Measurements from ENCODE around the gene AVEN.

AVEN gene

DNA sequence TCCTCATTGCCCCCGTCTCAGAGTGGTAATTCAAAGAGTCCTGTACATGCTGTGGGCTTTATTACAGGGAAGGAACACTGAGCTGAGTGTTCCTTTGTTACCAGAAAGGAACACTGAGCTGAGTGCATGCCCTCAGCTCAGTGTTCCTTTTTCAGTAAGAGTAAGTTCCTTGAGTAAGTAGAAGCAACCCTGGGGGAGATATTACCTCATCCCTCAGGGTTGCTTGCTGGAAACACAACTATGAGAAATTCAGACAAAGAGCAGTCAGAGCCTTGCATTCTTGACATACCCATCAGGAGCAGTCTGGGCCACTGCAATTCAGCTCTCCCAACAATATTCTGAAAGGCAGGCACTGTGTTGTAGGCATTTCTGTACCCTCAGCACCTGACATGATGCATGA lies 53.7 kb downstream of the AVEN start:
- DNase-seq (ENCODE audit: low spot score): no peak

DNA sequence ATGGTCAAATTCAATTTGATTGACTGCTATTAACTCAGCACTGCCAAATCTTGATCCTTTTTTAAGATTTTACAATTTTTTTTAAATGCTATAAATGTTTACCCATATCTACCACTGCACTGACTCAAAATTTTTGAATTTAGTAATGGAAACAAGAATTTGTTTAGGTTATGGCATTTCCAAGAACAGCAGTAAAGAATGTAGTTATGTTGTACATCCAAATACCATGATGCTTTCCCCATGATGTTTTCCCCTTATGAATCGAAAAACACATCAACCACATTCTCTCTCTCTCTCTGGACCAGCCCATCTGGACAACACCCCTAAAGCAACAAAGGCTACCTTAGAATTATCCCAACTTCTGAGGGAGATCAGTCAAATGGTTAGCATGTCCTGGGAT lies 56.5 kb downstream of the AVEN start:
- no peak for DNase-seq (ENCODE audit: low spot score)

DNA sequence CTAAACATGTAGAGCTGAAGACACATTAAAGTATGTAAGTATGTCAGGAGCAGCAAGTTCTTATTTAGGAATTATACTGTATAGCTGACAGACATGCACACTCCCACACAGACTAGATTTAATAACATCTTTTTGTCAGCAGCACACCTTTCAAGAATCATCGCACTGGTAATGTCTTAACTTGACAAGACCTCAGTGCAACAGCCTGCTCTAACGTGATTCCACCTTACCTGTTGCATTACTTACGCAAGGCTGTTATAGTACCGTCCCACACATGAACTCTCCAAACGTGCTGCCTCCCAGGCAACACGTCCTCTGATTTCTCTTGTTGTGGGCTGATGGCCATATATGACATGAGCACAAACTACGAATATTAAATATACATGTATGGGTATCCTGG lies 58.8 kb downstream of the AVEN start:
- no peak for DNase-seq (ENCODE audit: low spot score)

GRCh38 chr15:33975022-33975565 lies 63.9 kb downstream of the AVEN start:
- DNase-seq (ENCODE audit: low spot score): no peak

DNA sequence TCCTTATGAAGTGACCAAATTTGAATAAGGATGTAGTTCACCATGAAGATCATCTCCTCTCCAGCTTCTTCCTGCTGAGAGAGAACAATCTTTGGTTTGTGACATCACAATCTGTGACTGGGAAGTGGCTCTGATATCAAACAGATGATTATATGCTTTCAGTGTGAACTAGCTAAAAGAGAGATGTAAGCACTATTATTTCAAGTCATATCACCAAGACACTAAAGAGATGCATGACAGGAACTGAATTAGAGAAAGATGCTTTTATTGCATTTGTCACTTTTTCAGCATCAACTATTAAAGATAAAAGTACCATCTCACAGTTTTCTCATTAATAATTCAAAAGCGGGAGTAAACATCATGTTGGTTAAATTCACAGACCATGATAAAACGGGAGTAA lies 67.2 kb downstream of the AVEN start:
- DNase-seq (ENCODE audit: low spot score): no peak

- DNase-seq (ENCODE audit: low spot score): no peak
Observed at GRCh38 chr15:33968821-33969220, 70.2 kb downstream of the AVEN start.

DNA sequence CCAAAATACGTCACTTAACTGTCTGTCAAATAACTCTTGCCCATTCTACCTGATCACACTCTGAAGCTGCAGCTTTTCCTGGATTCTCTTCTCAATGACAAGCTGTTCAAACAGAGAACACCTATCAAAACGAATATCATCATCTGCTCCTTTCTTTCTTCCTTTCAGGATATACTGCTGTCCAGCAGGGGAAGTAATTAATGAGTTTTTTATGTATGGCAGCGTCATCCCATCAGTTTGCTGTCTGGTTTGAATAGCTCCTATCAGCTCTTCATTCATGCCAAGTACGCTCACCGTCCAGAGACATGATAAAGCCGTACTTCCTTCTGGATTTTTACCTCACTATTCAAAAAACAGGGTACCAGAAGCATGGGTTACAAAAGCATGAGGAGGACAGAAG lies 70.8 kb downstream of the AVEN start, which contains the start of gene CHRM5:
CHRM5 (plus strand) TSS at position 274 of the 400 bp plus-strand sequence. CDS start 94,221 bp downstream, outside the sequence.
- no peak for DNase-seq (ENCODE audit: low spot score)

DNA sequence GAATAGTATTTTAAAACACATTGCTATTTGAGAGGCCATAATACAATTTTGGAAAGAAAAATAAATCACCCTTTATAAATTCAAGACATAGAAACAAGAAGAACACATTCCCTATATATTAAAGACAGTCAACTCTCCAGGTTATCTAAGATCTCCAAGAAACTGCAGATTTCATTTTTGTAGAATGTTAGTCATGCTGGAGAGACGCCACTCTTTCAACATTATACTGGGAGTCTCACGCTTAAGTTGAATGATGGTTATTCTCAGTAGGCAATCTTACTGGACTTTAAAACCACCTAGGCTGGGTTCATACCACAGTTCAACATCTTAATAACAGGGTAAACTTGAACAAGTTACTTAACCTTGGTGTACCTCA lies 74.4 kb downstream of the AVEN start:
- DNase-seq (ENCODE audit: low spot score): no peak

GRCh38 chr15:33963831-33964664 lies 75.0 kb downstream of the AVEN start:
- DNase-seq (ENCODE audit: low spot score): peak; percentile 48

- no peak for DNase-seq (ENCODE audit: low spot score)
Observed at GRCh38 chr15:33960549-33960935, 78.5 kb downstream of the AVEN start.

DNA sequence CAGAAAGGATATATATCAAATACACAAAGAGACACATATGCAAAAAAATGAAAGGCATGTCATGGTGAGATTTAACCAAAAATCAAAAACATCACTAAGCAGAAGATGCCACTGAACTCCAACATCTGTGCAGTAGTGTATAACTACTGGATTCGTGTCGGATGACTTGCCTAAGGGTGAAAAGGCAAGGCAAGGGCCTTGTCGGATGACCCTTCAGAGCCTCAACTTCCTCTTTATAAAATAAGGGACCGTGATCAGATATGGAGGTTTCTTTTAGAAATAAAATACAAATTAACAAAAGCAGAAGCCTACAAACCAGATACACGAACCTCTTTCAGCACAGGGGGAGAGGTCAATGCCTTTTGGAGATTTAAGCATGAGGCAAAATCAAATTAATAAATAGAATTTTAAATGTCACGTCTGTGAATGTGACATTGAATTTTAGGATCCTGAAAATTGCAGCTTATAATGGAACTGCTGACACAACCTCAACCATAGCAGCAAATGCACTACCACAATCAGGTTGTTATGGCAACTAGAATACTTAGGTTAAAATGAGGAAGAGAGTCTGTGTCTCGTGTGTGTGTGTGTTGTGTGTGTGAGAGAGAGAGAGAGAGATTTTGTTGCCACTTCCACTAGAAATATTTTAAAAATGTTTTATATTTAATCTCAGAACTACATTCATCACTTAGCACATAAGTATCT lies 79.0 kb downstream of the AVEN start:
- DNase-seq (ENCODE audit: low spot score): no peak

DNA sequence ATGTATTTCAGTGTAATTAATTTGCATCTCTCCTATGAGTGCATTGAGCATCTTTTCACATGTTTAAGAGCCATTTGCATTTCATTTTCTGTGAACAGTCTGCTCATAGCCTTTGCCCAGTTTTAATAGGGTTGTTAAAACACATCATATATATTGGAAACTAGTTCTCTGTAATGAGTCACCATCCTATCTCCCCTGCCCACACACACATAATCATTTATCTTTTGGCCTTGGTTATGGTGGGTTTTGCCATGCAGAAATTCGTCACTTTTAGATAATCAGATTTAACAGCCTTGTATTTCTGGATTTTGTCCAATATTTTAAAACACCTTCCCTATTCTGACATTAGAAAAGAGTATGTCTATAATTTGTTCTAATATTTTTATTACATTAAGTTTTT lies 82.6 kb downstream of the AVEN start:
- DNase-seq (ENCODE audit: low spot score): peak; percentile 58

DNA sequence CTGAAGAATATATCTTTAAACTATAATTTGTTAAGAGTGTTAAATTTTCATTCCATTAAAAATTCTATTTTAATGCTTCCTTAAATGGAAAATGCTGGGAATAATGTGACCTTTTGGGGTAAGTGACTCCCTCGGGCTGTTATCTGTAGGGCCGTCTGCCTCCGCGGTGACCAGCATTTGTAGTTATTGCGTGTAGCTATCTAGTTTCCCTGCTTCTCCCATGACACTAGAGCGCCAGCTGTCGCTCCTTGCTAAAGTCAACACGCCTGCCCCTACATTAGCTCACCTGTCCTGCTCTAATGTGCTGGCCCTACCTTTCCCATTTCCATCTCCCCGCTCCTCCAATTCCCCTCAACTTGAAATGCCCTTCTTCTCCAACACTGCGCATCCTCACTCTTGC lies 83.1 kb downstream of the AVEN start:
- no peak for DNase-seq (ENCODE audit: low spot score)

- DNase-seq (ENCODE audit: low spot score): no peak
Observed at GRCh38 chr15:33946152-33946551, 92.9 kb downstream of the AVEN start.

GRCh38 chr15:33941279-33942063 lies 97.5 kb downstream of the AVEN start:
- no peak for DNase-seq (ENCODE audit: low spot score)

DNA sequence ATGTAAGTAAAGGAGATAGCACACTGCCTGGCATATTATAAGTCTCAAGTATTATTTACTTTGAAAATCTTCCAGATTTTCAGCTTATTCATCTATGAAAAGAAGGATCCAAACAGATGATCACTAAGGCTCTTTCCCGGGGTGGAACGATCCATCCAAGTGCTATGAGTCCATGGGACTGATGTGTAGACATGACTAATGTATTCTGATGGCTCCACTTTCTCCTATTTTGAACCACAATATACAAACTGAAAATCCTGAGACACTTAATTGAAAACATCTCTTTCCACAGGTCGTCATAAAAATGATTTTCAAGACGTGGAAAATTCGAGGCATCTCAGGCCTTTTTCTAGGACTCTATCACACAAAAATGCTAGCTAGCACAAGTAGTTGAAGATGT lies 104.1 kb downstream of the AVEN start:
- no peak for DNase-seq (ENCODE audit: low spot score)

DNA sequence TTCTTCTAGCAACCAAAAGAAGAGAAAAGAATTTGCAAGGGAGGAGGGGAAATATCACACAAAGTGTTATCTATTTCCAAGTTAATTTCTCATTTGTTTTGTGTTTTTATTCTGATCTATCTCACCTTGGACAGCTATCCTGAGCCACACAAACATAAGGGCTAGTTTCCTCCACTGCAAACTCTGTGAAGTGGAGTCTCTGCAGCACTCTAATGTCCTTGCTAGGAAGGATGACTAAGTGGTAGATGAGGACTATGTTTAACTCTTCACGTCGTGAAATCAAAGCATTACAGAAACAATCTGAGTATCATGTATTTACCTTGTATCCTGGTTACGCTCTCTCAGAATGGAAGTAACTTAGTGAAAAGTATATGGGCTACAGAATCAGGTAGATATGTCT lies 104.6 kb downstream of the AVEN start:
- DNase-seq (ENCODE audit: low spot score): no peak

DNA sequence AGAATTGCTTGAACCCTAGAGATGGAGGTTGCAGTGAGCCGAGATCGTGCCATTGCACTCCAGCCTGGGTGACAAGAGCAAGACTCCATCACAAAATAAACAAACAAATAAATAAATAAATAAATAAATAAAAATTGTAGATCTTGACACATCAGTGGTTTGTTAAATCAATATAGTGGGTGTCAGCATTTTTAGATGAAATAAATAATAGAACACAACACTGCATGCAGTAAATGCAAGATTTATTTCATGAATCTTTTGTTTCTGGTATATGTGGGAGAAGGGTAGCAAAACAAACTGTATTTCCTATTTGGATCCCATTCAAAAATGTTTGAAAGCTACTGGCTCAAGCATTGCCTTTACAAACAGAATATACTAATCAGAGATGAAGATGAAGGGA lies 106.3 kb downstream of the AVEN start:
- no peak for DNase-seq (ENCODE audit: low spot score)

GRCh38 chr15:33926260-33926659 lies 112.7 kb downstream of the AVEN start:
- no peak for DNase-seq (ENCODE audit: low spot score)

DNA sequence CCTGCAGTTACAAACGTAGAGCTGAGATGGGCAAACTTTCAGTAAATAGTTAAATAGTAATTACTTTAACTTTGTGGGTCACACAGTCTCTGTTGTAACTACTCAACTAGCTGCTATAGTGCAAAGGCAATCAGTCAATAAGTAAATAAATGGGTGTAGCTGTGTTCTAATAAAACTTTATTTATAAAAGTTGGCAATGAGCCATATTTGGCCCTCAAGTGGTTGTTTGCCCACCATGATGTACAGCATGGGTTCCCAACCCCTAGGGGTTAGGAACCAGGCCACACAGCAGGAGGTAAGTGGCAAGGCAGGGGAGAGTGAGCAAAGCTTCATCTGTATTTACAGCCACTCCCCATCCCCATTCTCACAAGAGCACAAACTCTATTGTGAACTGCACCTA lies 115.6 kb downstream of the AVEN start:
- DNase-seq (ENCODE audit: low spot score): no peak

- DNase-seq (ENCODE audit: low spot score): no peak
Observed at GRCh38 chr15:33915571-33916407, 123.2 kb downstream of the AVEN start.

DNA sequence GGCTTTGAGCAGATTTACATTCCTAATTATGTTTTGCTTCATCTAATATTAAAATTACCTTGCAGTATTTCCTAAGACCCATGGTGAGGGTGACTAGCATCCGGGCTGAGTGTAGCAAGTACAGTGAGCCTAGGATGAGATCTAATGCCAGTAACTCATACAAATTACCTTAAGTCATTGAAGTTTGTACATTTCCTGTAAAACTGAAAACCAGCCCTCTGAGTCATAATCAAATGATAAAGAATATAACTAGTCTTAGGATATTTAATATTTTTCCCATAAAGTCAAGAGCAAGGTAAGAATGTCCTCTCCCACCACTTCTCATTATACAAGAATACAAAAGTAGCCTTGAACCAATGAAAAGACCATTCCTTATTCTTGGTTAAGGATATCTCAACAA lies 125.5 kb downstream of the AVEN start:
- no peak for DNase-seq (ENCODE audit: low spot score)

All from hematopoietic multipotent progenitor cell treated with erythropoietin and hydrocortisone succinate and interleukin-3 and kit ligand, for 17 days (in vitro differentiated cells).